GM12878 (cell line): Measurements from ENCODE around the gene ELAC1. TPM values are rescaled to one million over a fixed set of nuclear protein-coding genes. Genes with fewer than 3 reads are reported as not detected.

Source experiments
- ATAC-seq: fragments of 200-7000 bp; cut with Tn5 transposase; 3 replicates; pipeline ENCODE4 v1.9.1; 2020; ENCODE audit warnings: mild to moderate bottlenecking, moderate library complexity
- BruUV-seq: library from RNA; stranded (reverse); fragments of 400-500 nt; replicated peaks from 2 replicates; lab custom pipeline; 2021; lab: Mats Ljungman, UMichigan
- CTCF ChIA-PET: fragments of 300-600 bp; sonication (Branson Sonifier 250); formaldehyde crosslinking; extraction: SDS; loops from one replicate; lab custom pipeline; 2021; ENCODE audit warnings: inconsistent platforms; lab: Yijun Ruan, JAX
- POLR2A ChIA-PET: fragments of 350-600 bp; formaldehyde crosslinking; extraction: SDS; loops from one replicate; lab custom pipeline; 2021; ENCODE audit warnings: inconsistent platforms; lab: Charles Lee
- RAD21 ChIA-PET: fragments of 300-600 bp; sonication (Branson Sonifier 250); formaldehyde crosslinking; loops from one replicate; lab custom pipeline; 2023; ENCODE audit warnings: antibody characterized with exemption; ENCODE audit not compliant: unreplicated experiment; lab: Charles Lee
- SMC1A ChIA-PET: fragments of 300-600 bp; sonication (Branson Sonifier 250); formaldehyde crosslinking; loops from one replicate; lab custom pipeline; 2023; ENCODE audit not compliant: unreplicated experiment, uncharacterized antibody; lab: Charles Lee
- DNase-seq: peaks from one replicate; pipeline ENCODE4 v3.0.0-alpha.2; 2011; ENCODE audit warnings: low read depth, low spot score
- FAIRE-seq: peaks from 3 replicates; lab custom pipeline; 2011; peaks lifted over from hg19 to GRCh38; lab: Jason Lieb, UNC
- H2AFZ ChIP-seq: 2 replicates; pipeline ENCODE4 v1.6.0; 2011; ENCODE audit warnings: low read depth, low read length, control low read depth; ENCODE audit not compliant: control insufficient read depth
- H3K27ac ChIP-seq: 2 replicates; pipeline ENCODE4 v1.5.1; 2011; ENCODE audit warnings: control low read depth; ENCODE audit not compliant: control insufficient read depth, insufficient read depth
- H3K27me3 ChIP-seq, 2 experiments: replicated peaks in 1 of 2; 2 replicates each; pipeline versions ENCODE4 v1.6.0 to v1.6.1; 2011; ENCODE audit warnings: low read length in 1 of 2; ENCODE audit not compliant: control insufficient read depth in 2 of 2, insufficient read depth in 2 of 2
- H3K36me3 ChIP-seq, 2 experiments: 2 replicates each; pipeline ENCODE4 v1.5.1; 2011; ENCODE audit warnings: low read length in 1 of 2; ENCODE audit not compliant: control insufficient read depth in 2 of 2, insufficient read depth in 2 of 2
- H3K4me1 ChIP-seq: 2 replicates; pipeline ENCODE4 v1.6.1; 2011; ENCODE audit warnings: mild to moderate bottlenecking, low read length, moderate library complexity, mixed read lengths; ENCODE audit not compliant: control insufficient read depth, insufficient read depth
- H3K4me2 ChIP-seq: 2 replicates; pipeline ENCODE4 v1.6.0; 2011; ENCODE audit warnings: control low read depth; ENCODE audit not compliant: control insufficient read depth, insufficient read depth
- H3K4me3 ChIP-seq: fragments of 200-600 bp; sonication (generic); 2 replicates; pipeline ENCODE4 v1.5.1; 2016
- H3K79me2 ChIP-seq: 2 replicates; pipeline ENCODE4 v1.6.0; 2011; ENCODE audit warnings: low read length; ENCODE audit not compliant: control insufficient read depth, insufficient read depth
- H3K9ac ChIP-seq: 2 replicates; pipeline ENCODE4 v1.8.0; 2011; ENCODE audit warnings: low read length, control low read depth, mixed read lengths; ENCODE audit not compliant: control insufficient read depth, insufficient read depth
- H3K9me3 ChIP-seq: replicated peaks from 3 replicates; pipeline ENCODE4 v1.5.1; 2011; ENCODE audit warnings: mild to moderate bottlenecking, low read length; ENCODE audit not compliant: control insufficient read depth, insufficient read depth
- H4K20me1 ChIP-seq: 2 replicates; pipeline ENCODE4 v1.6.0; 2011; ENCODE audit not compliant: control insufficient read depth, insufficient read depth
- BHLHE40 ChIP-seq, 2 experiments: fragments of 450-650 bp in 1 of 2; IDR thresholded peaks; 2 replicates each; pipeline ENCODE4 v1.6.1; 2011 to 2017; ENCODE audit warnings: low read depth in 2 of 2, borderline replicate concordance in 1 of 2, improper control_type of control experiment in 1 of 2, low read length in 1 of 2, mild to moderate bottlenecking in 1 of 2
- CBX3 ChIP-seq: fragments of 200-600 bp; sonication (generic); IDR thresholded peaks from 2 replicates; pipeline ENCODE4 v1.6.1; 2016; ENCODE audit warnings: low read depth, borderline replicate concordance
- CBX5 ChIP-seq: sonication (generic); IDR thresholded peaks from 2 replicates; pipeline ENCODE4 v1.6.1; 2016; ENCODE audit warnings: low read depth, moderate library complexity, mild to moderate bottlenecking, inconsistent platforms
- EP300 ChIP-seq, 2 experiments: fragments of 150-350 bp in 1 of 2; IDR thresholded peaks; 2 replicates each; pipeline ENCODE4 v1.6.1; 2011 to 2012; ENCODE audit warnings: low read depth in 2 of 2, low read length in 2 of 2, borderline replicate concordance in 1 of 2, improper control_type of control experiment in 1 of 2, inconsistent platforms in 1 of 2; ENCODE audit not compliant: control insufficient read depth in 1 of 2
- ESRRA ChIP-seq: IDR thresholded peaks from 2 replicates; pipeline ENCODE4 v1.6.1; 2012; ENCODE audit warnings: mild to moderate bottlenecking, low read length, improper control_type of control experiment
- FOXK2 ChIP-seq: fragments of 450-650 bp; IDR thresholded peaks from 2 replicates; pipeline ENCODE4 v1.6.1; 2017; ENCODE audit warnings: mild to moderate bottlenecking, moderate library complexity
- IKZF2 ChIP-seq, 2 experiments: fragments of 450-650 bp; IDR thresholded peaks; 2 replicates each; pipeline ENCODE4 v1.6.1; 2017; ENCODE audit warnings: mild to moderate bottlenecking in 2 of 2, moderate library complexity in 2 of 2
- KAT2A ChIP-seq: conservative IDR thresholded peaks from 2 replicates; pipeline ENCODE4 v1.6.1; 2011; ENCODE audit warnings: low read depth, low read length; ENCODE audit not compliant: control insufficient read depth
- LARP7 ChIP-seq: fragments of 450-650 bp; IDR thresholded peaks from 2 replicates; pipeline ENCODE4 v1.6.1; 2017; ENCODE audit warnings: mild to moderate bottlenecking
- MXI1 ChIP-seq: fragments of 150-350 bp; IDR thresholded peaks from 2 replicates; pipeline ENCODE4 v1.6.1; 2011; ENCODE audit warnings: low read depth, mild to moderate bottlenecking, inconsistent platforms, low read length, improper control_type of control experiment
- POLR2A ChIP-seq: IDR thresholded peaks from 2 replicates; pipeline ENCODE4 v1.6.1; 2011; ENCODE audit warnings: low read depth, mild to moderate bottlenecking, low read length
- RELA ChIP-seq: fragments of 450-650 bp; IDR thresholded peaks from 2 replicates; pipeline ENCODE4 v1.8.0; 2014; ENCODE audit warnings: borderline replicate concordance; ENCODE audit not compliant: partially characterized antibody
- SPI1 ChIP-seq: IDR thresholded peaks from 2 replicates; pipeline ENCODE4 v1.6.1; 2011; ENCODE audit warnings: low read depth, mild to moderate bottlenecking, low read length, moderate library complexity, borderline replicate concordance; ENCODE audit not compliant: insufficient read depth
- TBL1XR1 ChIP-seq: IDR thresholded peaks from 2 replicates; pipeline ENCODE4 v1.6.1; 2012; ENCODE audit warnings: low read depth, low read length, improper control_type of control experiment
- TCF12 ChIP-seq: IDR thresholded peaks from 2 replicates; pipeline ENCODE4 v1.6.1; 2011; ENCODE audit warnings: low read depth, mild to moderate bottlenecking, low read length
- TCF3 ChIP-seq: IDR thresholded peaks from 2 replicates; pipeline ENCODE4 v1.6.1; 2012; ENCODE audit warnings: low read depth, mild to moderate bottlenecking, low read length, borderline replicate concordance; ENCODE audit not compliant: insufficient read depth
- ZNF207 ChIP-seq: fragments of 450-650 bp; IDR thresholded peaks from 2 replicates; pipeline ENCODE4 v1.6.1; 2014; ENCODE audit warnings: antibody characterized with exemption, mild to moderate bottlenecking, borderline replicate concordance
- WGBS: methylation state at CpG from one replicate; pipeline ENCODE4 v1.1.6; 2016; ENCODE audit warnings: low lambda C conversion rate; ENCODE audit not compliant: insufficient replicate concordance, insufficient coverage; ENCODE audit errors: missing lambda C conversion rate; 5-methylcytosine and 5-hydroxymethylcytosine counted together
- in situ Hi-C: fragments of 300-500 bp; cut with MboI; formaldehyde crosslinking; loops from 9 replicates; pipeline ENCODE4 v1.14.3; 2018; ENCODE audit warnings: mixed read lengths
- intact Hi-C: fragments of 100-400 bp; cut with micrococcal nuclease; formaldehyde crosslinking; loops from one replicate; pipeline ENCODE4 v1.14.2; 2022; ENCODE audit not compliant: unreplicated experiment
- polyA plus RNA-seq, 11 experiments: library from polyadenylated mRNA; depleted of rRNA in 4 of 11; unstranded in 6 of 11; stranded (reverse) in 5 of 11; fragments of >200 nt; fragmentation: Nextera tagmentation in 4 of 11; fragmentation: Illumina TruSeq in 1 of 11; extraction: Ambion mirVana in 4 of 11; extraction: Trizol in 1 of 11; gene quantifications; 1 replicate in 1 of 11; 2 replicates in 10 of 11; pipeline versions ENCODE4 v1.2.1 to v1.2.3, GENCODE V29; 2011 to 2016; ENCODE audit warnings: inconsistent platforms in 2 of 11, missing spikeins in 2 of 11, low read depth in 1 of 11
- total RNA-seq, 4 experiments: library from RNA; depleted of rRNA in 3 of 4; stranded (reverse); fragments of >200 nt in 3 of 4; fragmentation: Illumina TruSeq in 1 of 4; extraction: Trizol in 1 of 4; gene quantifications; 2 replicates each; pipeline versions ENCODE4 v1.2.1 to v1.2.3, GENCODE V29; 2013 to 2021
- TF ChIP-seq, protein P1 (sequence below): fragments of 450-650 bp; formaldehyde crosslinking; IDR thresholded peaks from 2 replicates; pipeline ENCODE4 v1.4.0; 2022; ENCODE audit warnings: mild to moderate bottlenecking, moderate library complexity
- TF ChIP-seq, protein P2 (sequence below): IDR thresholded peaks from 2 replicates; pipeline ENCODE4 v1.6.1; 2011; ENCODE audit warnings: borderline replicate concordance, low read depth, mild to moderate bottlenecking, moderate library complexity, mixed read lengths, low read length; ENCODE audit not compliant: insufficient read depth; ENCODE audit errors: extremely low read length

ELAC1 gene
- total and polyA plus RNA-seq, 10 of the 15 experiments (the other 5 are each of a cell fraction or from before 2014, with no cell fraction given) = 4.9 to 23.0 (median 9.8) TPM

- DNase-seq (no peak), FAIRE-seq (no peak), ATAC-seq (no peak)
- 55% methylated on average over 2 of the region's 2 CpGs for WGBS
- Histone ChIP-seq H3K9me3 (no peaks in the 10 kb centered on the region), H3K36me3 (no peaks in the 10 kb centered on the region), H3K4me3 (no peak overlapping the region), H3K9ac (no peak overlapping the region), H4K20me1 (no peaks in the 10 kb centered on the region), H3K27me3 (no peaks in the 10 kb centered on the region), H3K79me2 (no peaks in the 10 kb centered on the region), H3K4me1 (no peaks in the 10 kb centered on the region), H3K4me2 (no peak overlapping the region), H2AFZ (no peak overlapping the region), H3K27ac (no peak overlapping the region)
- TF ChIP-seq TBL1XR1 (no peak), ZNF207 (no peak), TCF3 (no peak), EP300 (IDR thresholded peaks at IDR 0.05; ENCODE audit: borderline replicate concordance in 1 of 2, control insufficient read depth in 1 of 2, low read depth in 2 of 2, low read length in 2 of 2) (no peak), TCF12 (no peak), ESRRA (no peak), CBX5 (no peak), LARP7 (no peak), MXI1 (no peak), SPI1 (no peak), POLR2A (no peak), FOXK2 (no peak), IKZF2 (IDR thresholded peaks at IDR 0.05) (no peak), RELA (no peak), CBX3 (no peak), BHLHE40 (IDR thresholded peaks at IDR 0.05; ENCODE audit: borderline replicate concordance in 1 of 2, low read depth in 2 of 2, low read length in 1 of 2) (no peak), KAT2A (no peak)
- TF ChIP-seq, protein P1, sequence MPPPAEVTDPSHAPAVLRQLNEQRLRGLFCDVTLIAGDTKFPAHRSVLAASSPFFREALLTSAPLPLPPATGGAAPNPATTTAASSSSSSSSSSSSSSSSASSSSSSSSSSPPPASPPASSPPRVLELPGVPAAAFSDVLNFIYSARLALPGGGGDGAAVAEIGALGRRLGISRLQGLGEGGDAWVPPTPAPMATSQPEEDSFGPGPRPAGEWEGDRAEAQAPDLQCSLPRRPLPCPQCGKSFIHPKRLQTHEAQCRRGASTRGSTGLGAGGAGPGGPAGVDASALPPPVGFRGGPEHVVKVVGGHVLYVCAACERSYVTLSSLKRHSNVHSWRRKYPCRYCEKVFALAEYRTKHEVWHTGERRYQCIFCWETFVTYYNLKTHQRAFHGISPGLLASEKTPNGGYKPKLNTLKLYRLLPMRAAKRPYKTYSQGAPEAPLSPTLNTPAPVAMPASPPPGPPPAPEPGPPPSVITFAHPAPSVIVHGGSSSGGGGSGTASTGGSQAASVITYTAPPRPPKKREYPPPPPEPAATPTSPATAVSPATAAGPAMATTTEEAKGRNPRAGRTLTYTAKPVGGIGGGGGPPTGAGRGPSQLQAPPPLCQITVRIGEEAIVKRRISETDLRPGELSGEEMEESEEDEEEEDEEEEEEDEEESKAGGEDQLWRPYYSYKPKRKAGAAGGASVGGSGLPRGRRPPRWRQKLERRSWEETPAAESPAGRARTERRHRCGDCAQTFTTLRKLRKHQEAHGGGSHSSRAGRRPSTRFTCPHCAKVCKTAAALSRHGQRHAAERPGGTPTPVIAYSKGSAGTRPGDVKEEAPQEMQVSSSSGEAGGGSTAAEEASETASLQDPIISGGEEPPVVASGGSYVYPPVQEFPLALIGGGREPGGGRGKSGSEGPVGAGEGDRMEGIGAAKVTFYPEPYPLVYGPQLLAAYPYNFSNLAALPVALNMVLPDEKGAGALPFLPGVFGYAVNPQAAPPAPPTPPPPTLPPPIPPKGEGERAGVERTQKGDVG (CRISPR knock-in tag) = no peak
- TF ChIP-seq, protein P2, sequence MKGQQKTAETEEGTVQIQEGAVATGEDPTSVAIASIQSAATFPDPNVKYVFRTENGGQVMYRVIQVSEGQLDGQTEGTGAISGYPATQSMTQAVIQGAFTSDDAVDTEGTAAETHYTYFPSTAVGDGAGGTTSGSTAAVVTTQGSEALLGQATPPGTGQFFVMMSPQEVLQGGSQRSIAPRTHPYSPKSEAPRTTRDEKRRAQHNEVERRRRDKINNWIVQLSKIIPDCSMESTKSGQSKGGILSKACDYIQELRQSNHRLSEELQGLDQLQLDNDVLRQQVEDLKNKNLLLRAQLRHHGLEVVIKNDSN = no peak
- ChIA-PET SMC1A (no interaction called here), POLR2A (no interaction called here), RAD21 (no interaction called here), CTCF (no interaction called here)
- in situ Hi-C loops = no loop called here
- intact Hi-C loops = no loop called here
- no TSS peak for BruUV-seq
These were observed 26.2 kb downstream of the ELAC1 start for GRCh38 chr18:50994031-50994430.
